H9 (cell line): ENCODE data around the gene ATF7. TPM values are rescaled to one million over a fixed set of nuclear protein-coding genes. Genes with fewer than 3 reads are reported as not detected.

Experiments used
- DNase-seq: peaks from one replicate; pipeline ENCODE4 v3.0.0-alpha.2; 2017
- H2AFZ ChIP-seq: one replicate; pipeline ENCODE4 v1.6.1; 2013; ENCODE audit warnings: mild to moderate bottlenecking, low read length, control low read depth, moderate library complexity
- H2AK5ac ChIP-seq: 2 replicates; pipeline ENCODE4 v1.6.1; 2013; ENCODE audit warnings: low read length, control low read depth, mixed read lengths; ENCODE audit not compliant: insufficient read length
- H2BK120ac ChIP-seq: one replicate; pipeline ENCODE4 v1.6.1; 2013; ENCODE audit warnings: low read depth, mild to moderate bottlenecking, low read length, control low read depth, inconsistent platforms; ENCODE audit not compliant: poor library complexity, severe bottlenecking
- H2BK12ac ChIP-seq: 2 replicates; pipeline ENCODE4 v1.6.1; 2013; ENCODE audit warnings: low read length, control low read depth, mixed read lengths, low read depth; ENCODE audit not compliant: insufficient read length
- H2BK15ac ChIP-seq: 2 replicates; pipeline ENCODE4 v1.6.1; 2013; ENCODE audit warnings: low read depth, low read length, control low read depth
- H2BK20ac ChIP-seq: one replicate; pipeline ENCODE4 v1.6.1; 2013; ENCODE audit warnings: low read depth, mild to moderate bottlenecking, low read length, control low read depth, inconsistent platforms; ENCODE audit not compliant: poor library complexity, severe bottlenecking
- H2BK5ac ChIP-seq: 2 replicates; pipeline ENCODE4 v1.6.1; 2013; ENCODE audit warnings: low read length, control low read depth, mixed read lengths; ENCODE audit not compliant: insufficient read length
- H3K14ac ChIP-seq: 2 replicates; pipeline ENCODE4 v1.6.1; 2013; ENCODE audit warnings: low read length, control low read depth; ENCODE audit not compliant: insufficient read depth
- H3K18ac ChIP-seq: 2 replicates; pipeline ENCODE4 v1.6.1; 2013; ENCODE audit warnings: low read depth, mild to moderate bottlenecking, mixed read lengths, low read length, control low read depth; ENCODE audit not compliant: insufficient read length
- H3K23ac ChIP-seq: 2 replicates; pipeline ENCODE4 v1.6.1; 2013; ENCODE audit warnings: low read length, control low read depth, mixed read lengths, low read depth; ENCODE audit not compliant: insufficient read length
- H3K23me2 ChIP-seq: 2 replicates; pipeline ENCODE4 v1.6.1; 2013; ENCODE audit warnings: low read depth, mild to moderate bottlenecking, mixed read lengths, low read length, control low read depth; ENCODE audit not compliant: insufficient read length, poor library complexity, severe bottlenecking
- H3K27ac ChIP-seq: 2 replicates; pipeline ENCODE4 v1.5.1; 2013; ENCODE audit warnings: low read length, control low read depth, mixed read lengths, low read depth; ENCODE audit not compliant: insufficient read length
- H3K27me3 ChIP-seq: 2 replicates; pipeline ENCODE4 v1.6.1; 2013; ENCODE audit warnings: low read length, control low read depth, inconsistent platforms; ENCODE audit not compliant: insufficient read depth
- H3K4ac ChIP-seq: 2 replicates; pipeline ENCODE4 v1.6.1; 2013; ENCODE audit warnings: low read depth, mild to moderate bottlenecking, control low read depth, inconsistent platforms, low read length, moderate library complexity
- H3K4me1 ChIP-seq: 2 replicates; pipeline ENCODE4 v1.6.1; 2013; ENCODE audit warnings: low read length, control low read depth, inconsistent platforms; ENCODE audit not compliant: insufficient read depth
- H3K4me2 ChIP-seq: 2 replicates; pipeline ENCODE4 v1.6.1; 2013; ENCODE audit warnings: low read length, control low read depth, mixed read lengths; ENCODE audit not compliant: insufficient read length, insufficient read depth
- H3K56ac ChIP-seq: 2 replicates; pipeline ENCODE4 v1.6.1; 2013; ENCODE audit warnings: low read depth, mild to moderate bottlenecking, mixed read lengths, low read length, control low read depth; ENCODE audit not compliant: insufficient read length
- H3K79me1 ChIP-seq: 2 replicates; pipeline ENCODE4 v1.6.1; 2013; ENCODE audit warnings: low read depth, mild to moderate bottlenecking, moderate library complexity, low read length, control low read depth, inconsistent platforms; ENCODE audit not compliant: insufficient read depth, poor library complexity, severe bottlenecking
- H3K79me2 ChIP-seq: 2 replicates; pipeline ENCODE4 v1.6.1; 2013; ENCODE audit warnings: low read length, control low read depth, inconsistent platforms; ENCODE audit not compliant: insufficient read depth
- H3K9ac ChIP-seq: 2 replicates; pipeline ENCODE4 v1.6.1; 2013; ENCODE audit warnings: low read length, control low read depth, mixed read lengths; ENCODE audit not compliant: insufficient read length; ENCODE audit errors: extremely low read depth
- H3K9me3 ChIP-seq: one replicate; pipeline ENCODE4 v1.6.1; 2013; ENCODE audit warnings: low read depth, low read length, inconsistent platforms; ENCODE audit not compliant: control insufficient read depth
- H3T11ph ChIP-seq: one replicate; pipeline ENCODE4 v1.6.1; 2013; ENCODE audit warnings: mild to moderate bottlenecking, low read length, control low read depth, inconsistent platforms
- H4K20me1 ChIP-seq: one replicate; pipeline ENCODE4 v1.6.1; 2013; ENCODE audit not compliant: control insufficient read depth, insufficient read length, insufficient read depth
- H4K5ac ChIP-seq: 2 replicates; pipeline ENCODE4 v1.6.1; 2013; ENCODE audit warnings: low read depth, mild to moderate bottlenecking, mixed read lengths, low read length, control low read depth; ENCODE audit not compliant: insufficient read length
- H4K8ac ChIP-seq: replicated peaks from 2 replicates; pipeline ENCODE4 v1.6.1; 2013; ENCODE audit warnings: low read length, control low read depth, mixed read lengths, low read depth; ENCODE audit not compliant: insufficient read length
- H4K91ac ChIP-seq: 2 replicates; pipeline ENCODE4 v1.6.1; 2013; ENCODE audit warnings: low read depth, mild to moderate bottlenecking, moderate library complexity, mixed read lengths, low read length, control low read depth; ENCODE audit not compliant: insufficient read length
- H3K27ac Mint-ChIP-seq, 3 experiments: 2 replicates in 2 of 3; 3 replicates in 1 of 3; pipeline ENCODE4 v1.8.0; 2020 to 2021; ENCODE audit warnings: mixed read lengths in 3 of 3, mild to moderate bottlenecking in 1 of 3, moderate library complexity in 1 of 3
- H3K27me3 Mint-ChIP-seq: 2 replicates; pipeline ENCODE4 v1.8.0; 2021; ENCODE audit warnings: low read depth, mild to moderate bottlenecking, moderate library complexity, mixed read lengths
- H3K36me3 Mint-ChIP-seq, 3 experiments: 2 replicates in 2 of 3; 3 replicates in 1 of 3; pipeline ENCODE4 v1.8.0; 2020 to 2021; ENCODE audit warnings: low read depth in 3 of 3, mixed read lengths in 3 of 3; ENCODE audit not compliant: insufficient read depth in 1 of 3
- H3K4me1 Mint-ChIP-seq, 2 experiments: 2 replicates each; pipeline ENCODE4 v1.8.0; 2020; ENCODE audit warnings: mixed read lengths in 2 of 2
- H3K4me3 Mint-ChIP-seq, 2 experiments: 2 replicates in 1 of 2; 3 replicates in 1 of 2; pipeline ENCODE4 v1.8.0; 2020 to 2021; ENCODE audit warnings: mild to moderate bottlenecking in 2 of 2, mixed read lengths in 2 of 2, moderate library complexity in 1 of 2
- H3K9me3 Mint-ChIP-seq, 2 experiments: 2 replicates in 1 of 2; 3 replicates in 1 of 2; pipeline ENCODE4 v1.8.0; 2020; ENCODE audit warnings: mild to moderate bottlenecking in 2 of 2, mixed read lengths in 2 of 2, moderate library complexity in 1 of 2
- WGBS: extraction: QIAGEN DNeasy Blood & Tissue Kit; methylation state at CpG from one replicate; pipeline ENCODE4 v1.1.7; 2013; ENCODE audit warnings: missing lambda C conversion rate, low lambda C conversion rate, mixed read lengths; ENCODE audit not compliant: insufficient read length; ENCODE audit errors: extremely low coverage; 5-methylcytosine and 5-hydroxymethylcytosine counted together
- total RNA-seq: library from RNA; stranded (reverse); gene quantifications from 2 replicates; pipeline ENCODE4 v1.2.1, GENCODE V29; 2021
- TF ChIP-seq, protein P1 (sequence below): fragments of 200-600 bp; sonication (generic); conservative IDR thresholded peaks from 3 replicates; pipeline ENCODE4 v1.8.0; 2021; ENCODE audit warnings: antibody characterized with exemption, mild to moderate bottlenecking

The ATF7 gene
- total RNA-seq, 1 experiment from 2014 or later: 17.7 TPM

DNA sequence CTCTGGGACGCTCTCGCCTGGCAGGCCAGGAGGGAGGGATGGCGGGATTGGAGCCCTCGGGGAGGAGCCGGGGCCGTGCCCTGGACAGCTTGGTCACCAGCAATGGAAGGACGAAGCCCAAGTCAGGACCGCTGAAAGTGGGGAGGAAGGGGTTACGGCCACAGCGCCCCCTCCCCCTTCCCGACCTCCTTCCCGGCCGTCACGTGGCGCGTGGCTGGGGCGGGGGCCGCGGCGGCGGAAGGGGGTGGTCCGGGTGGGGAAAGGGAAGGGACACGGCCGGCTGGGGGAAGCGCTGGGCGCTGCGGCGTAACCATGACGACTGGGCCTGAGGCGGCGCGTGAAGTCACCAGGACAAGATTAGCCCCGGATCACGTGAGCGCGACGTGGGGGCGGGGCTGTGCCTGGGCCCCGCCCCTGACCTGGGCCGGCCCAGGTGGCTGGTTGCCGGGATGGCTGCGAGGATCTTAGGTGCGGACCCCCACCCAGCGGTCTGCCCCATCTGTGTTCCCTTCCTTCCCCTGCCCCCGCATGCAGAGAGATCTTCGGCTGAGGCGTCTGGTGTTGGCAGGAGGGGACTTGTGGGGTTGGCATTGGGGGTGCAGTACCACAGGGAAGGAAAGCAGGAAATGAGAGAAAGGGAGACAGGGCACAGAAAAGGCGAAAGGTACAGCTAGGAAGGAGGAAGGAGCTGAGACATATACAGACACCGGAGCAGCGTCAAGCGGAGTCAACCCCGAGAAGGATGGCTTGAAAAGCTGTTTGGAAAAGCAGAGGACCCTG is 133.2 kb downstream of the ATF7 start:
- Histone ChIP-seq H2BK15ac (no peak overlapping the region), H2AK5ac (no peak overlapping the region), H3K14ac (0 out of 2 replicates have a peak overlapping the region, but pooled peaks have one; percentile 34), H2BK12ac (no peak overlapping the region), H3K79me2 (no peaks in the 10 kb centered on the region), H3T11ph (no peak overlapping the region), H2BK120ac (no peak overlapping the region), H3K4me1 (no peaks in the 10 kb centered on the region), H3K9me3 (no peaks in the 10 kb centered on the region), H3K79me1 (peaks cover 2% of the 10 kb centered on the region), H4K91ac (no peak overlapping the region), H2BK5ac (no peak overlapping the region), H2AFZ (no peak overlapping the region), H3K27me3 (no peaks in the 10 kb centered on the region), H3K23ac (no peak overlapping the region), H3K4ac (no peak overlapping the region), H3K23me2 (peaks cover 10% of the 10 kb centered on the region), H2BK20ac (no peak overlapping the region), H4K8ac (no peak overlapping the region), H3K27ac (no peak overlapping the region), H4K20me1 (peaks cover 2% of the 10 kb centered on the region), H3K18ac (peak overlapping the region; percentile 33), H3K56ac (no peak overlapping the region), H4K5ac (no peak overlapping the region), H3K4me2 (peak overlapping the region; percentile 74), H3K9ac (peak overlapping the region; percentile 20)
- no peaks in the 10 kb centered on the region; the same call in none of the 2 replicates for H3K27me3 Mint-ChIP-seq
- H3K4me1 Mint-ChIP-seq: peaks cover 49 to 53% of the 10 kb centered on the region in 2 experiments
- peaks cover 1 to 11% (median 2%) of the 10 kb centered on the region in 3 experiments; a peak in 3 of 7 replicates for H3K36me3 Mint-ChIP-seq
- no peaks in the 10 kb centered on the region for H3K9me3 Mint-ChIP-seq
- no CpG with 5 or more reads among the region's 52 CpGs for WGBS
- H3K4me3 Mint-ChIP-seq: peak overlapping the region; percentile 72 to 93
- TF ChIP-seq, protein P1, sequence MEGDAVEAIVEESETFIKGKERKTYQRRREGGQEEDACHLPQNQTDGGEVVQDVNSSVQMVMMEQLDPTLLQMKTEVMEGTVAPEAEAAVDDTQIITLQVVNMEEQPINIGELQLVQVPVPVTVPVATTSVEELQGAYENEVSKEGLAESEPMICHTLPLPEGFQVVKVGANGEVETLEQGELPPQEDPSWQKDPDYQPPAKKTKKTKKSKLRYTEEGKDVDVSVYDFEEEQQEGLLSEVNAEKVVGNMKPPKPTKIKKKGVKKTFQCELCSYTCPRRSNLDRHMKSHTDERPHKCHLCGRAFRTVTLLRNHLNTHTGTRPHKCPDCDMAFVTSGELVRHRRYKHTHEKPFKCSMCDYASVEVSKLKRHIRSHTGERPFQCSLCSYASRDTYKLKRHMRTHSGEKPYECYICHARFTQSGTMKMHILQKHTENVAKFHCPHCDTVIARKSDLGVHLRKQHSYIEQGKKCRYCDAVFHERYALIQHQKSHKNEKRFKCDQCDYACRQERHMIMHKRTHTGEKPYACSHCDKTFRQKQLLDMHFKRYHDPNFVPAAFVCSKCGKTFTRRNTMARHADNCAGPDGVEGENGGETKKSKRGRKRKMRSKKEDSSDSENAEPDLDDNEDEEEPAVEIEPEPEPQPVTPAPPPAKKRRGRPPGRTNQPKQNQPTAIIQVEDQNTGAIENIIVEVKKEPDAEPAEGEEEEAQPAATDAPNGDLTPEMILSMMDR: no peak
- peak; percentile 99 for DNase-seq
- peak overlapping the region; percentile 94 to 98 (median 97); a peak in 6 of 7 replicates for H3K27ac Mint-ChIP-seq
